Activated CD4-positive, alpha-beta T cell treated with anti-CD3 and anti-CD28 coated beads for 36 hours (primary cell): ENCODE results near the gene CYP2R1. TPM values are rescaled to one million over a fixed set of nuclear protein-coding genes. Genes with fewer than 3 reads are reported as not detected.

Experiments used
- ATAC-seq: fragments of 200-7000 bp; cut with Tn5 transposase; one replicate; pipeline ENCODE4 v1.10.0; 2021; ENCODE audit warnings: mild to moderate bottlenecking, moderate library complexity
- CTCF ChIA-PET: fragments of 350-600 bp; sonication (Branson Sonifier 250); formaldehyde crosslinking; loops from one replicate; lab custom pipeline; 2021; ENCODE audit warnings: antibody characterized with exemption; lab: Charles Lee
- POLR2A ChIA-PET: fragments of 350-600 bp; sonication (Branson Sonifier 250); formaldehyde crosslinking; loops from one replicate; lab custom pipeline; 2021; ENCODE audit warnings: antibody characterized with exemption, inconsistent platforms; lab: Charles Lee
- DNase-seq: peaks from one replicate; pipeline ENCODE4 v3.0.0-alpha.2; 2020
- H3K27ac Mint-ChIP-seq: one replicate; pipeline ENCODE4 v1.8.0; 2021; ENCODE audit warnings: mixed read lengths
- H3K27me3 Mint-ChIP-seq: one replicate; pipeline ENCODE4 v1.8.0; 2021; ENCODE audit warnings: mixed read lengths
- H3K36me3 Mint-ChIP-seq: one replicate; pipeline ENCODE4 v1.8.0; 2021; ENCODE audit warnings: low read depth, mixed read lengths
- H3K4me1 Mint-ChIP-seq: one replicate; pipeline ENCODE4 v1.8.0; 2021; ENCODE audit warnings: mixed read lengths
- H3K4me3 Mint-ChIP-seq: one replicate; pipeline ENCODE4 v1.8.0; 2021; ENCODE audit warnings: mild to moderate bottlenecking, moderate library complexity, mixed read lengths
- H3K9me3 Mint-ChIP-seq: one replicate; pipeline ENCODE4 v1.8.0; 2021; ENCODE audit warnings: low read depth, mixed read lengths
- intact Hi-C, 2 experiments: fragments of 100-400 bp; cut with DNase I in 1 of 2; cut with micrococcal nuclease in 1 of 2; formaldehyde crosslinking; loops; one replicate each; pipeline versions ENCODE4 v1.14.2 to v1.15.1; 2022 to 2024; cut with DNase I, micrococcal nuclease
- total RNA-seq, 2 experiments: library from RNA; stranded (reverse); gene quantifications; one replicate each; pipeline ENCODE4 v1.2.3, GENCODE V29; 2021

The CYP2R1 gene
- total RNA-seq, result 10 to 100 TPM; 13.1 to 14.8 TPM

DNA sequence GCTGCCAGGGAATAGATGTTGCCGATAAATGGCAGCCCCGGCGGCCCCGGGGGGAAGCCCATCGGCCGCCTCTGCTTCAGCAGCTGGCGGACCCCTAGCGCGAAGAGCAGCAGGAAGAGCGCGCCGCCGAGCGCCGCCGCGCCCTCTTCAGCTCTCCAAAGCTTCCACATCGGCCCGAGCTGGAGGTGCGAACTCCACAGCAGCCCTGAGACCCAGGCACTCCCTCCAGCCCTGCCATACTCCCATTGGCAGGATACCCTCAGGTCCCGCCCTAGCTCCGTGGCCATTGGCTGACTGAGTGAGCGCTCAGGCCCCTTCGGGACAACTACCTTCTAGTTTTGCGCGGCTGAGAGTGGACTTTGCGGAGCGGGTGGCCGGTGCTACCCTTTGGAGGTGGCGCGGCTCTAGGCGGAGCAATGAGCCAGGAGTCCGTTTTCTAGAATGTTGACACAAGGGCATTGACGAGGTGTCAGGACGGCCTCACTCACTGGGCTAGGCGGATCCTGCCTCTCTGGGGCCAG, at the start of gene CYP2R1:
Gene CYP2R1, minus strand, starts transcription at position 196 of the 521 bp plus-strand sequence. Its CDS starts 26 bp downstream, at position 170.
- ChIA-PET CTCF (interaction anchor here (0.5 to 3.2 kb wide), 12 partner anchors 9 to 369 kb away, joined by 3 to 52 read pairs (median 4); no protein-coding TSS in a partner anchor), POLR2A (interaction anchor here (0.8 to 1.7 kb wide), 5 partner anchors 14 to 392 kb away, joined by 3 to 7 read pairs (median 4); partner anchors contain the start of gene COPB1)
- DNase-seq (peak; percentile 94), ATAC-seq (peak; percentile 84)
- H3K27ac Mint-ChIP-seq, result peak within 1 kb of the TSS; percentile 96
- H3K27me3 Mint-ChIP-seq, result peaks cover 2% of the 10 kb centered on the region
- intact Hi-C loops, result loop anchor here (1.0 to 5.0 kb wide), 2 partner anchors 13 to 355 kb away; no protein-coding TSS in a partner anchor
- H3K36me3 Mint-ChIP-seq, result peaks cover 7% of the 10 kb centered on the region
- H3K4me1 Mint-ChIP-seq, result peaks cover 52% of the 10 kb centered on the region
- H3K4me3 Mint-ChIP-seq, result peak within 1 kb of the TSS; percentile 81
- peaks cover 2% of the 10 kb centered on the region for H3K9me3 Mint-ChIP-seq

DNA sequence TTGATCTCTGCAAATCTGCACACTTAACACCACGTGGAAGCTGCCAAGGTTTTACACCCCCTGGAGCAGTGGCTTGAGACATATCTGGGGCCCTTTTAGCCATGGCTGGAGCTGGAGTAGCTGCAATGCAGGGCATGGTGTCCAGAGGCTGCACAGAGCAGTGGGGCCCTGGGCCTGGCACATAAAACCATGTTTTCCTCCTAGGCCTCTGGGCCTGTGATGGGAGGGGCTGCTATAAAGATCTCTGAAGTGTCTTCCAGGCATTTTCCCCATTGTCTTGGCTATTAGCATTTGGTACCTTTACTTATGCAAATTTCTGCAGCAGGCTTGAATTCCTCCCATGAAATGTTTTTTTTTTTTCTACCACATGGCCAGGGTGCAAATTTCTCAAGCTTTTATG, 46.9 kb upstream of the CYP2R1 start:
- Mint-ChIP-seq H3K9me3 (no peaks in the 10 kb centered on the region), H3K4me1 (no peaks in the 10 kb centered on the region), H3K27me3 (no peaks in the 10 kb centered on the region), H3K4me3 (no peak overlapping the region), H3K36me3 (peaks cover 2% of the 10 kb centered on the region), H3K27ac (no peak overlapping the region)
- no peak for DNase-seq
- ATAC-seq, result no peak
- intact Hi-C loops, result no loop called here
- CTCF ChIA-PET, result interaction anchor here (0.6 kb wide), 1 partner anchor 63 kb away, joined by 3 read pairs; no protein-coding TSS in a partner anchor
- POLR2A ChIA-PET, result no interaction called here

- POLR2A ChIA-PET, result no interaction called here
- H3K36me3 Mint-ChIP-seq, result peaks cover 2% of the 10 kb centered on the region
- H3K27ac Mint-ChIP-seq, result no peak overlapping the region
- no peak overlapping the region for H3K4me3 Mint-ChIP-seq
- intact Hi-C loops, result no loop called here
- DNase-seq (no peak), ATAC-seq (no peak)
- CTCF ChIA-PET, result interaction anchor here (0.6 kb wide), 1 partner anchor 273 kb away, joined by 3 read pairs; no protein-coding TSS in a partner anchor
- H3K27me3 Mint-ChIP-seq, result no peaks in the 10 kb centered on the region
- H3K9me3 Mint-ChIP-seq, result no peaks in the 10 kb centered on the region
- H3K4me1 Mint-ChIP-seq, result no peaks in the 10 kb centered on the region
Observed at GRCh38 chr11:14934641-14935351, 42.8 kb upstream of the CYP2R1 start.

- intact Hi-C loops, result no loop called here
- CTCF ChIA-PET, result no interaction called here
- POLR2A ChIA-PET, result no interaction called here
- peaks cover 4% of the 10 kb centered on the region for H3K36me3 Mint-ChIP-seq
- no peak overlapping the region for H3K27ac Mint-ChIP-seq
- DNase-seq (no peak), ATAC-seq (no peak)
- H3K9me3 Mint-ChIP-seq, result peaks cover 5% of the 10 kb centered on the region
- H3K4me3 Mint-ChIP-seq, result no peak overlapping the region
- no peaks in the 10 kb centered on the region for H3K27me3 Mint-ChIP-seq
- no peaks in the 10 kb centered on the region for H3K4me1 Mint-ChIP-seq
Observed at GRCh38 chr11:14932447-14932846, 40.4 kb upstream of the CYP2R1 start.

DNA sequence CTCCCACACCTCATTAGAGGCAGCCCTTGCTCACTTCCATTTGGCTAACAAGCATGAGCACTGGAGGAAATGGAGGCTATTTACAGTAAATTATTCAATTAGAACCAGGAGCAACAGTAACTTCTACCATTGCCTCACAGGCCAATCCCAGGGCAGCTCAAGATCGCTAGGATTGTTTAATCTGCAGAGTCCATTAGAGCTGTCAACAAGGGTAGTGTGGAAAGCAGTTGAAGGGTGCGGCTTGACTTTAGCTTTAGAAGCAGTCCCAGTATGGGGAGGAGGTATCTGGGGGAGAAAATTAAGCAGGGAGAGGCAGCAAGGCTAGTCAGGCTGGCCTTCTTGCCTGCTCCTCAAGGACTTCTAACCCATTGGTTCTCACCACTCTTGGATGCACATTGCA, 38.3 kb upstream of the CYP2R1 start:
- no peaks in the 10 kb centered on the region for H3K4me1 Mint-ChIP-seq
- ATAC-seq (no peak), DNase-seq (no peak)
- H3K36me3 Mint-ChIP-seq, result peaks cover 4% of the 10 kb centered on the region
- ChIA-PET POLR2A (no interaction called here), CTCF (interaction anchor here (1.0 kb wide), 1 partner anchor 12 kb away, joined by 3 read pairs; no protein-coding TSS in a partner anchor)
- H3K9me3 Mint-ChIP-seq, result peaks cover 5% of the 10 kb centered on the region
- no peaks in the 10 kb centered on the region for H3K27me3 Mint-ChIP-seq
- intact Hi-C loops, result no loop called here
- no peak overlapping the region for H3K27ac Mint-ChIP-seq
- H3K4me3 Mint-ChIP-seq, result no peak overlapping the region

DNA sequence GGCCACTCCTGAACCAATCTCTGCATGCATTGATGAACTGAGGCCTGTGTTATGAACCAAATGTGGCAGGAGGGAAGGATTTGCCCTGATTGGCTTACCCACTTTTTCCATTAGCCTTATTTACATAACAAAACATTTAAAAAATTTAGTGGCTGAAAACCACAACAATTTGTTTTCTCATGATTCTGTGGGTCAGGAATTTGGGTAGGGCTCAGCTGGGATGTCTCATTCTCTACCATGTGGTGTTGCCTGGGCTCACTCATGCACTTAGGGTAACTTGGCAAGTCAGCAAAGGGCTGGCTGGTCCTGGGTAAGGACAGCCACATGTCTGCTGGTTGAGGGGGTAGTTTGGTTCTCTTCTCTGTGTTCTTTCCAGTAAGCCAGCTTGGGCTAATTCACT, 35.1 kb upstream of the CYP2R1 start:
- peaks cover 4% of the 10 kb centered on the region for H3K36me3 Mint-ChIP-seq

GRCh38 chr11:14924318-14924717, 32.3 kb upstream of the CYP2R1 start:
- H3K4me1 Mint-ChIP-seq, result no peaks in the 10 kb centered on the region
- no peak for ATAC-seq

More for the DNA sequence above, 35.1 kb upstream of the CYP2R1 start:
- H3K9me3 Mint-ChIP-seq, result peaks cover 5% of the 10 kb centered on the region
- ChIA-PET POLR2A (no interaction called here), CTCF (no interaction called here)
- H3K27me3 Mint-ChIP-seq, result no peaks in the 10 kb centered on the region
- ATAC-seq (no peak), DNase-seq (no peak)
- no peak overlapping the region for H3K27ac Mint-ChIP-seq
- H3K4me3 Mint-ChIP-seq, result no peak overlapping the region
- no peaks in the 10 kb centered on the region for H3K4me1 Mint-ChIP-seq
- intact Hi-C loops, result no loop called here

DNA sequence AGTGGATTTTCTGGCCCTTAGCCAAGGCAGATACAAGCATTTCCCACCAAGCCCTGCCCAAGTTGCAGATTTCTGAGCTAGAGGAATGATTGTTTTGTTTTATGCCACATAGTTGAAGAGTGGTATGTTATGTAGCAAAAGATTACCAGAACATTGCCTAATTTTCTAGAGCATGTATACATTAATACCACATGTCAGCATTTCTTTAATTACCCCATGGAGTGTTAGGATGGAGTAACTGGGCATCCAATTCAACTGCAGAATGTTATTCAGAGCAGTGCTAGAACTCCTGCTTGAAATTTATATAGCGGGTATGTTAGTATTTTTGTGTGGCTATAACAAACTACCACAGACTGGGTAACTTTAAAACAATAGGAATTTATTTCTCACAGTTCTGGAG, 24.4 kb upstream of the CYP2R1 start:
- Mint-ChIP-seq H3K27me3 (no peaks in the 10 kb centered on the region), H3K4me3 (no peak overlapping the region), H3K9me3 (peaks cover 2% of the 10 kb centered on the region), H3K36me3 (peaks cover 5% of the 10 kb centered on the region), H3K27ac (no peak overlapping the region), H3K4me1 (no peaks in the 10 kb centered on the region)
- intact Hi-C loops, result no loop called here
- ATAC-seq (no peak), DNase-seq (no peak)
- POLR2A ChIA-PET, result no interaction called here
- CTCF ChIA-PET, result no interaction called here

More at GRCh38 chr11:14924318-14924717, 32.3 kb upstream of the CYP2R1 start:
- ChIA-PET POLR2A (no interaction called here), CTCF (interaction anchor here (0.8 to 1.1 kb wide), 3 partner anchors 16 to 82 kb away, joined by 3 to 6 read pairs (median 5); no protein-coding TSS in a partner anchor)
- Mint-ChIP-seq H3K36me3 (peaks cover 4% of the 10 kb centered on the region), H3K9me3 (peaks cover 5% of the 10 kb centered on the region), H3K27me3 (no peaks in the 10 kb centered on the region), H3K27ac (no peak overlapping the region), H3K4me3 (no peak overlapping the region)
- DNase-seq, result no peak
- intact Hi-C loops, result no loop called here

DNA sequence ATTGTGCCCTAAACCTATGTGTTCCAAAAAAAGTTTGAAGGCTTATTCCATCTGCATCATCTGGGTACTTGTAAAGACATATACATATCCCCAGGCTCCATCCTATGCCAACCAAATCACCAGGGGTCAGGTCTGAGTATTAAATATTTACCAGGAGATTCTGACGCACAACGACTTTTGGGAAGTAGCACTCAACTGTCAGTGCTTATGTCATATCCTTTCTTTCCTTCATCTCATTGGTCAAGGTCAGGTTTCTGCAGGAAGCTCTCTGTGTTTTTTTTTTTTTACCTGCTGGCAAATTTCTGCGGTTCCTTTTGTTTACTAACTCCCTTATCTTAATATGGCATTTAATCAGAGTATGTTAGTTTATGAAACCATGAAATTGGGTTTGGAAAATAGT, 22.5 kb upstream of the CYP2R1 start:
- H3K27ac Mint-ChIP-seq, result no peak overlapping the region
- ChIA-PET POLR2A (no interaction called here), CTCF (interaction anchor here (1.0 to 1.3 kb wide), 3 partner anchors 12 to 159 kb away, joined by 3 to 4 read pairs (median 4); partner anchors contain the start of gene CALCB)
- H3K4me3 Mint-ChIP-seq, result no peak overlapping the region
- DNase-seq, result no peak
- intact Hi-C loops, result no loop called here
- H3K4me1 Mint-ChIP-seq, result no peaks in the 10 kb centered on the region
- H3K36me3 Mint-ChIP-seq, result peaks cover 5% of the 10 kb centered on the region
- no peaks in the 10 kb centered on the region for H3K27me3 Mint-ChIP-seq
- H3K9me3 Mint-ChIP-seq, result peaks cover 2% of the 10 kb centered on the region
- no peak for ATAC-seq

- Mint-ChIP-seq H3K9me3 (no peaks in the 10 kb centered on the region), H3K4me3 (no peak overlapping the region), H3K27me3 (no peaks in the 10 kb centered on the region), H3K27ac (no peak overlapping the region), H3K4me1 (peaks cover 38% of the 10 kb centered on the region), H3K36me3 (no peaks in the 10 kb centered on the region)
- POLR2A ChIA-PET, result interaction anchor here (0.7 to 1.1 kb wide), 4 partner anchors 140 to 389 kb away, joined by 3 read pairs; no protein-coding TSS in a partner anchor
- intact Hi-C loops, result loop anchor here (1.0 to 5.0 kb wide), 6 partner anchors 98 to 606 kb away; partner anchors contain the start of gene RRAS2 (in 1 of the 2)
- peak; percentile 24 for ATAC-seq
- CTCF ChIA-PET, result interaction anchor here (0.6 to 7.1 kb wide), 93 partner anchors 8 to 604 kb away, joined by 3 to 194 read pairs (median 4); partner anchors contain the start of genes CALCB, CYP2R1, PDE3B and PSMA1
- peak; percentile 60 for DNase-seq
Observed at GRCh38 chr11:14908214-14908880, 16.3 kb upstream of the CYP2R1 start.
